RWPE1 (cell line): ENCODE data around the gene RELL1.

Source experiments
- CTCF ChIA-PET: fragments of 350-600 bp; sonication (Branson Sonifier 250); formaldehyde crosslinking; extraction: SDS; loops from one replicate; lab custom pipeline; 2021; lab: Yijun Ruan, JAX
- POLR2A ChIA-PET: fragments of 400-600 bp; formaldehyde crosslinking; extraction: SDS; loops from one replicate; lab custom pipeline; 2020; ENCODE audit warnings: antibody characterized with exemption; ENCODE audit not compliant: low non-redundant PET; lab: Yijun Ruan, JAX
- DNase-seq: peaks from one replicate; pipeline ENCODE4 v3.0.0; 2012; ENCODE audit warnings: low spot score
- H3K27ac ChIP-seq: fragments of 450-650 bp; 2 replicates; pipeline ENCODE4 v1.5.1; 2017
- TF ChIP-seq, protein P1 (sequence below): fragments of 450-650 bp; conservative IDR thresholded peaks from 2 replicates; pipeline ENCODE4 v1.5.1; 2017; ENCODE audit warnings: low read depth, mild to moderate bottlenecking

The RELL1 gene

DNA sequence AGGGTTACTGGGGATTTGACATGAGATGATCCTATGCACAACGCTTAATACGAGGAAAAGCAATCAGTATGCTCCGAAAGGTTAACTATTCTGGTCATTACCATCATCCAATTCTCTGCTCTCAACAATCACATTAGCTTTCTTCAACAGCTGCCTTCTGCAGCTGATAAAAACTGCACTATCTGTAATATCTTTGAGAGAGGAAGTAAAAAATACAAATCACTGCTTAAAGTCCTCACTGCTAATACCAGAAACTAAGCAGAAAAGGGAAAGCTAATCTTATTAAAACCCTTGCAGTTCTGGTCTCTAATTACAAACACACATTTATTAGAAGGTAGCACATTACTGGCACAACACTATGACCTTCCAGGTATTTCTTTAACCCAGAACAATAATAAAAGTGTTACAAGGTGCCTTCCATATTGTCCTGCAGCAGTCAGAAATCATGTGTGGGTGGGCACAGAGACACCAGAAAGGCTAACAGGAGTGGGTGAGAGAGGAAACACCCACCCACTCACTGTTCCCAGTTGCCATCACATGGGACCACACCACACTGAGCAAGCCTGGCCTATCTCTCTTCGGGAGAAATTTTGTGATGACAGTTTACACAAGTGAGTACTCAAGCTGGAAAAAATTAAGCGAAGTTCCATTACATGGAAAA, 71.0 kb downstream of the RELL1 start:
- TF ChIP-seq, protein P1, sequence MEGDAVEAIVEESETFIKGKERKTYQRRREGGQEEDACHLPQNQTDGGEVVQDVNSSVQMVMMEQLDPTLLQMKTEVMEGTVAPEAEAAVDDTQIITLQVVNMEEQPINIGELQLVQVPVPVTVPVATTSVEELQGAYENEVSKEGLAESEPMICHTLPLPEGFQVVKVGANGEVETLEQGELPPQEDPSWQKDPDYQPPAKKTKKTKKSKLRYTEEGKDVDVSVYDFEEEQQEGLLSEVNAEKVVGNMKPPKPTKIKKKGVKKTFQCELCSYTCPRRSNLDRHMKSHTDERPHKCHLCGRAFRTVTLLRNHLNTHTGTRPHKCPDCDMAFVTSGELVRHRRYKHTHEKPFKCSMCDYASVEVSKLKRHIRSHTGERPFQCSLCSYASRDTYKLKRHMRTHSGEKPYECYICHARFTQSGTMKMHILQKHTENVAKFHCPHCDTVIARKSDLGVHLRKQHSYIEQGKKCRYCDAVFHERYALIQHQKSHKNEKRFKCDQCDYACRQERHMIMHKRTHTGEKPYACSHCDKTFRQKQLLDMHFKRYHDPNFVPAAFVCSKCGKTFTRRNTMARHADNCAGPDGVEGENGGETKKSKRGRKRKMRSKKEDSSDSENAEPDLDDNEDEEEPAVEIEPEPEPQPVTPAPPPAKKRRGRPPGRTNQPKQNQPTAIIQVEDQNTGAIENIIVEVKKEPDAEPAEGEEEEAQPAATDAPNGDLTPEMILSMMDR = no peak
- POLR2A ChIA-PET = no interaction called here
- no peak for DNase-seq
- CTCF ChIA-PET = interaction anchor here (1.0 kb wide), 1 partner anchor 13 kb away, joined by 4 read pairs; no protein-coding TSS in a partner anchor
- H3K27ac ChIP-seq = no peak overlapping the region

DNA sequence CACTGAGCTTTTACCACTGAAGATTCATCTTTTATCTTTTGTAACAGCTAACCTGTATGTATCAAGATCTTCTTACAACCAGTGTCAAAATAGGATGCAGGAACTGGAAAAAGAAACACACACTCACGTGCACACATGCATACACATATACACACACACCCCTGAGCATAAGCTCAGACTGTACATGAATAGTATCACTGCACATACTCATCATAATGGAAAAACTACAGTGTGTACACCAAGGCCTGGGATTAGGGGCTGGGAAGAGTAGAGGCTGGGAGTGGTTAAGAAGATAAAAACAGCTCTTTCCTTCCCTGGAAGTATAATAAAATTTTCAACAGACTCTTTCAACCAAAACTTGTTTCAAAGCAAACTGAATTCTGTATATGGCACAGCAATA, 73.4 kb downstream of the RELL1 start:
- POLR2A ChIA-PET = no interaction called here
- no peak overlapping the region for H3K27ac ChIP-seq
- TF ChIP-seq, protein P1 = no peak
- DNase-seq = no peak
- CTCF ChIA-PET = interaction anchor here (0.5 to 0.6 kb wide), 4 partner anchors 9 to 1553 kb away, joined by 3 read pairs; no protein-coding TSS in a partner anchor

DNA sequence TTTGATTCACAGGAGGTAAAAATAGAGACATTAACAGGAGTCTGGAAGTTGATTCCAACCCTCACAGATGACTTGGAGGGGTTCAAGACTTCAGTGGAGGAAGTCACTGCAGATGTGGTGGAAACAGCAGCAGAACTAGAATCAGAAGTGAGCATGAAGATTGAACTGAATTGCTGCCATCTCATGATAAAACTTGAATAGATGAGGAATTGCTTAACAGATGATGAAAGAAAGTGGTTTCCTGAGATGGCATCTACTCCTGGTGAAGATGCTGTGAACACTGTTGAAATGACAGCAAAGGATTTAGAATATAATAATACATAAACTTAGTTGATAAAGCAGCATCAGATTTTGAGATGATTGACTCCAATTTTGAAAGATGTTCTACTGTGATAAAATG, 76.5 kb downstream of the RELL1 start:
- TF ChIP-seq, protein P1 = no peak
- POLR2A ChIA-PET = no interaction called here
- CTCF ChIA-PET = no interaction called here
- DNase-seq = no peak
- no peak overlapping the region for H3K27ac ChIP-seq

DNA sequence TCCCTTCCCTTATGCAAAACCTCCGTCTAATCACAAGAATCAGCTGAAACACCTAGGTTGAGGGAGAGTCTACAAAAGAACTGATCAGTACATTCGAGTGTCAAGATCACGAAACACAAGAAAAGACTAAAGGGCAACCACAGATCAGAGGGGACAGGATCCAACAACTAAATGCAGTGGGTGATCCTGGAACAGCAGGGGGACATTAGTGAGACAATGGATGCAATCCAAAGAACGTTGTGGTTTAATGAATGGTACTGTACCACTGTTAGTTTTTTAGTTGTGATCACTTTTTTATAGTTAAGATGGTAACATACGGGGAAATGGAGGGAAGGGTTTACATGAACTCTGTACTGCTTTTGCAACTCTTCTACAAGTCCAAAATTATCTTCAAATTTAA, 79.2 kb downstream of the RELL1 start:
- ChIA-PET CTCF (interaction anchor here (0.5 kb wide), 1 partner anchor 355 kb away, joined by 3 read pairs; no protein-coding TSS in a partner anchor), POLR2A (no interaction called here)
- TF ChIP-seq, protein P1 = no peak
- no peak for DNase-seq
- no peak overlapping the region for H3K27ac ChIP-seq

DNA sequence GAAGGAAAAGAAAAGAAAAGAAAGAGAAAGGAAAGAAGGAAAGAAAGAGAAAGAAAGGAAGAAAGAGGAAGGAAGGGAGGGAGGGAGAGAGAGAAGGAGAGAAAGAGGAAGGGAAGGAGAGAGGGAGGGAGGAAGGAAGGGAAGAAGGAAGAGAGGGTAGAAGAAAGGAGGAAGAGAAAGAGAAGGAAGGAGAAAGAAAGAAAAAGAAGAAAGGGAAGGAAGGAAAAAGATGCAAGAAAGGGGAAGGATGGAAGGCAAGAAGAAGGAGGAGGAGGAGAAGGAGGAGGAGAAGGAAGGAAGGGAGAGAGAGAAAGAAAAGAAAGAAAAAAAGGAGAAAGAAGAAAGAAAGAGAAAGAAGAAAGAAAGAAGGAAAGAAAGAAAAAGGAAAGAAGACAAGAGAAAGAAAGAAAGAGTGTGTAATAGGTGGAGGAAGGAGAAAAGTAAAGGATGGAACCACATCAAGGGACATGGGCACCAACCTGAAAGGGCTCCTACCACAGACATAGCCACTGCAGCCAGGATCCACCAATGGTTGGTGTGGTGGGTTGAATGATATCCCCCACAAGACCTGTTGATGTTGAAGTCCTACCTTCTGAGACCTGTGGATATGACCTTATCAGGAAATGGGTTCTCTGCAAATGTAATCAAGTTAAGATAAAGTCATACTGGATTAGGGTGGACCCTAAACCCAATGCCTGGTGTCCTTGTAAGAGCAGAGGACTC, 80.2 kb downstream of the RELL1 start:
- TF ChIP-seq, protein P1 = no peak
- ChIA-PET POLR2A (no interaction called here), CTCF (no interaction called here)
- DNase-seq = no peak
- no peak overlapping the region for H3K27ac ChIP-seq

DNA sequence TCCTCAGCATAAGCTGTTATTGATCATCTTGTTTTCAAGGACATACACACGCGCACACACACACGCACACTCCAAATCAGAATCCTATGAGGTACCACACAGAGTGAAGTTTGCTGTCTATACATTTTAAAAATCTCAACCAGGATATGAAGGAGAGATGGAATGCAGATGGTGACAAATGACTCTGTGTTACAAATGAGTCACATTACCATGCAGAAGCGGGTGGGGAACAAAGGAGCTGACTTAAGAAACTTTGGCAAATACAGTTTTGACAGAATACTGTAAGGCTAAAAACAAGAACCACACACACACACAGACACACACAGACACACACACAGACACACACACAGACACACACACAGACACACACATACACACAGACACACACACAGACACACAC, 81.7 kb downstream of the RELL1 start:
- ChIA-PET POLR2A (no interaction called here), CTCF (interaction anchor here (0.6 to 4.2 kb wide), 5 partner anchors 37 to 337 kb away, joined by 3 to 29 read pairs (median 3); no protein-coding TSS in a partner anchor)
- TF ChIP-seq, protein P1 = no peak
- DNase-seq = peak; percentile 14
- H3K27ac ChIP-seq = no peak overlapping the region
